Left forelimb (tissue), 1 donor: ENCODE measurements around the gene MCC.

ENCODE experiments used
- DNase-seq: peaks from one replicate; pipeline ENCODE4 v3.0.0-alpha.2; 2018; ENCODE audit warnings: low spot score

The MCC gene

DNA sequence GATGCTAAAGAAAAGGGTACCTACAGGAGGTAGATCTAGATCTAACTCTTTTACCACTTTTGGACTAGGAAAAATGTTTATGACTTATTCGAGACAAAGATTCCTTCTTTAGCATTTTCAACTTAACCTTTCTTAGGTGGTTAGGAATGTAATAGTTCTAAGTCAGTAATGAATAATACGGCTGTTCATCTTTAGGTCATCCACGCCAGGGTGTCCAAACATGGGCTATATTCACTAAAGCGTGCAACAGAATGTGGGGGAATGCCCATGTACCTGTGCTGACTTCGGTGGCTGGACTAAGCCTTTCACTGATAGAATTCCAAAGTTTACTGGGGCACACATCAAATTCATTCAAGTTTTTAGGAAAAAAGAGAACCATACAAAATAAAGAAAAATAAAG, 218.2 kb downstream of the MCC start:
- DNase-seq: no peak

DNA sequence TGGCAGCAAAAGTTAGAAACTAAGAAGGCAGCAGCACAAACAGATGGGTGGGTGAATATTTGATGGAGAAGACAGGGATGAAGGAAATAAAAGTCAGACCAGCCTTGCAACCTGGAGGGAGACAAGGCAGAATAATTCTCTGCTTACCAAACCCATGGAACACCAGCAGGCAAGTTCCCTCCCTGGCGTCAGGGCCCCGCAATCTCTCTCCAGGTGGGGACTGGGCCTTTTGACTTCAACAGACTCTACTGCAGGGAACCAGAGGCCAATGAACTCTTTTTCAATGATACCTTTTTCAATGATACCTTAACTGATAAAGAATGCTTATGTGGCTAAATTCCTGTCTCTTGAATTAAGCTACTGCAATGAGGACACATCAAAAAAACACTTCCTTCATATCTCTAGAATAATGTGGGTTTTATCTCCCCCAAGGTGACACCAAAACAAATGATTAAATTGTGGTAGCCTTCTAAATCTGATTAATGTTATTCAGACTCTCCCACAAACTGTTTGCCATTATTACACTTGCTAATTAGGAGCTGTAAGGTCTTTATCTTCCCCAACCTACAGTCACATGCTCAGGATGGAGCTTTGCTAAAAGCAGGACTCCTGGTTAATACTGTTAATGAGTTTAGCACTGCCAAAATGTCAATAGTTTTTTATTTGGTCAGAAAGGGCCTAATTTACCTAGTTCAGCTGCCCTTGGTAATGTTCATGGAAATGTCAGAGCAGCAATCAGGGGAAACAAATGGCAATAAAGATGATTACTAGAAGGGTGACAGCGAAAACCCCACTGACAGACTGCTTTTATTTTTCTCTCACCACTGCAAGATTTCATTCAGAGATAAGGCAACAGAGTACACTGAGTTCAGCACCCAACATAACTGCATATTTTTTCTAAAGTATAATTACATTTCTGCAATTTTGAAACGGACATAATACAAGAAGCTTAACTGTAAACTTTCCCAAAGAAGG, 218.9 kb downstream of the MCC start:
- DNase-seq: no peak

DNA sequence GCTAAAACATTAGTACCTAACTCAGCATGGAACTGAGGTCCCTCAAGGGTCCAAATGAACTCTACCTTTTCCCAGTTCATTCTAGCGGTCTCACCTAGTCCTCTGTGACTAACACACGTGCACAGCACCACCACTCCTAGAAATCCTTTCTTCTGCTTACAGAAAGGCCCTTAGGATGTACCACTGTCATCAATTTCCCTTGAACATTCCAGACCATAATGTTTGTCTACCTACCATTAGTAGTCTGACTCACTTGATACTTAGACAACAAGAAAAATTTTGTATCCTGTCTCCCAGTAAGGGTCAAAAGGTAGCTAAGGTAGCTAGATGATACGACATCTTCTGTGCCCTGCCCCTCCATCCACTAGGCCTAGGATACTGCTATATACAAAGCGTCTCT, 220.0 kb downstream of the MCC start:
- no peak for DNase-seq

GRCh38 chr5:113267361-113267900, 220.8 kb downstream of the MCC start:
- no peak for DNase-seq

DNA sequence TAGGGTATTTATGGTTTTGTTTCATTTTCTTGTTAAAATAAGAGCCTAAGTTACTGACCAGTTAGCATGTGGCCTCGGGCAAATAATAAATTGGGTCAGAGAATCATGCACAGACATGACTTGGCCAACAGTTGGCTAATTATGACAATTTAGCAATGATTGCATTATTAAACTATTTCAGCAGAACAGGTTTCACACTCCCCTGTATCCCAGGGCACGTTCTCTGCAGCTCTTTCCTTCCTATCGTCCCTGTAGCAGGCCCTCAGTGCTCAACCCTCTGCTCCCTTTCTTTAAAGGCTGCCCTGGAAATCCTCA, 221.4 kb downstream of the MCC start:
- no peak for DNase-seq

DNA sequence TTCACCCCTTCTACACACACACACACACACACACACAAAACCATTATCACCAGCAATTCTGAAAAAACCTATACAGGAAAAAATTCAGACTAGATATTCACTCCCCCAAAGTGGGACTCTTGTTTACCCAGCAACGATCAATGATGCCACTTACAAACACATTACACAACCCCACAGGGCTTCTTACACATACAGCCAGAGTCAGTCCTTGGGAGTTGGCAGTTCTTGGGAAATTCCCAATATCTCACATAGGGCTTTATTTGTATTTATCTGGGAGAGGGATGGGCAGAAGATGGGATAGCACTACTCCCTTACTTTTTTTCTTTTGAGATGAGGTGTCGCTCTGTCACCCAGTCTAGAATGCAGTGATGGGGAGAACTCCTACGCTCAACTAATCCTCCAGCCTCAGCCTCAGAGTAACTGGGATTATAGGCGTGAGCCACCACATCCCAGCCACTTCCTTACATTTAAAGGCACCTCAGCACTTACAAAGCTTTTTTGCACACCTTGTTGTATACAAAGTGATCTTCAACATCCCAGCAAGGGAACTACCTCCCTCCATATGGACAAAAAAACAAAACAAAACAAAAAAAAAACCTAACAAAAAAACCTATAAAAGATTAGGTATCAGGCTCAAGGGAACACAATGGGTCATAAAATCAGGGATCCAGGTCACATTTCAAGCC, 221.9 kb downstream of the MCC start:
- DNase-seq: no peak

DNA sequence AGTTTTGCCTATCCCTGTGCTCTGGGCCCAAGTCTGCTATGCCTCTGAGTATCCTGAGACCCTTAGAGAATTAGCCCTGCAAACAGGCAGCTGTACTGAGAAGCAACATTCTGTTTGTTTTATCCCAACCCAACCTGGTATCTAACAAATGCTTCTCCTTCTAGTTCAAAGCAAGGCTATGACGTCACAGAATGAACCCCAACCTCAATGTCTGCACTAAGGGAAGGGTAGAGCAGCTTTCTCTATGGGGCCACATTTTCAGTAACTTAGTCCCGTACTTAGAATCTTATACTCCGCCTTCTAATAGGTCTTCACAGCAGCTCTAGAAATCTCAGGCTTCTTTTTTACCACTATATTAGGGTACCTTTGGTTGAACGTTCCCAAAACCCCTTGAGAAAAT, 223.1 kb downstream of the MCC start:
- DNase-seq: no peak

DNA sequence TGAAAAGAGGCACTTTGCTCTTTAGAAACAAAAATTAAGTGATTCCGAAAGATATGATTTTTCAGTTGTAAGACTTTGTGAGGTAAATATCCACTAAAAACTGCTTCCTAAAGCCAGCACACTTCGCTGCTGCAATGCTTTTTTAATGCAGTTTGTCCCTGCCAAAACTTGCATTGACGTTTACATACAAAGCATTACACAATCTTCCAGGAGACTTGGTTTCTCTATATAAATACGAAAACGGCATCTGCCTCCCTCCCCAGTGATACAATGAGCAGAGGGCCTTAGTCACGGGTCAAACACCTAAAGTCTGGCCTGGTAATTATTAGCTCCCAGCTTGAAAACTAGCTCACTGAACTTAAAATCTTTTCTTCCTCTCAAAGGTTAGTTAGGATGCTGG, 224.2 kb downstream of the MCC start:
- no peak for DNase-seq

- DNase-seq: no peak
Measured at GRCh38 chr5:113263545-113263944, 224.7 kb downstream of the MCC start.

- no peak for DNase-seq
Measured at GRCh38 chr5:113262674-113263073, 225.6 kb downstream of the MCC start.

- no peak for DNase-seq
Measured at GRCh38 chr5:113259034-113259433, 229.2 kb downstream of the MCC start.

- DNase-seq: no peak
Measured at GRCh38 chr5:113257545-113257944, 230.7 kb downstream of the MCC start.

DNA sequence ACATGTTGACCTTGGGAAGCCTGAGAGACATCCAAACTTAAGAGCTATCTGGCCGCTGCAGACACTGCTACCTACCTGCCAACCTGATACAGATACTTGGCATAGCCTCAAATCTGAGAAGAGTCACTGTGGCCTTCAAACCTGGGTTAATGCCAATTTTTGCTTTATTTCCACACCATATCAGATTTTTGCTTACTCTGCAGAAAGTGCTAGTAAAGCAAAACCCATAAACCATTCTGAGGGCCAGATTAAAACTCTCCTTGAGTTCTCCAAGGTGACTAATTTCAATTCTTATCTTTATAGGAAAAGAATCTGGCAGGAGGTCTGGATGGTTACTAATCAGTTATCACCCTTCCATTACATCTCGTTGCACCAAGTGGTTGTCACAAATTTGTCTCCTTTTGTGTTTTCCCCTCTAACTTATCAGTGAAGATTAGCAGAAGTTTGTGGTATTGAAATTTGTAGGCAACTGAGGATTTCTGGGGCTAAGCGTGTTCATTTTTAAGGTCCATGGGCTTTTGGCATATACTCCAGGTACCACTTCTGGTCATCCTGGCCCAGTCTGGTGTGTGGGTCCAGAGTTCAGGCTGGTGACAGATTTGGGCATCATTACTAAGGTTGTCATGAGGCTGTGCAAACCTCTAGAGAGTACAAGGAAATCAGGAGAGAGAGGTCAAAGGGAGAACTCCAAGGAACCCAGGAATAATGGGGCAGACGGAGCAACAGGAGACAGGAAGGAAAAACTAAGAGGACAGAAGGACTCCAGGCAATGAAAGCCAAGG, 231.4 kb downstream of the MCC start:
- no peak for DNase-seq

DNA sequence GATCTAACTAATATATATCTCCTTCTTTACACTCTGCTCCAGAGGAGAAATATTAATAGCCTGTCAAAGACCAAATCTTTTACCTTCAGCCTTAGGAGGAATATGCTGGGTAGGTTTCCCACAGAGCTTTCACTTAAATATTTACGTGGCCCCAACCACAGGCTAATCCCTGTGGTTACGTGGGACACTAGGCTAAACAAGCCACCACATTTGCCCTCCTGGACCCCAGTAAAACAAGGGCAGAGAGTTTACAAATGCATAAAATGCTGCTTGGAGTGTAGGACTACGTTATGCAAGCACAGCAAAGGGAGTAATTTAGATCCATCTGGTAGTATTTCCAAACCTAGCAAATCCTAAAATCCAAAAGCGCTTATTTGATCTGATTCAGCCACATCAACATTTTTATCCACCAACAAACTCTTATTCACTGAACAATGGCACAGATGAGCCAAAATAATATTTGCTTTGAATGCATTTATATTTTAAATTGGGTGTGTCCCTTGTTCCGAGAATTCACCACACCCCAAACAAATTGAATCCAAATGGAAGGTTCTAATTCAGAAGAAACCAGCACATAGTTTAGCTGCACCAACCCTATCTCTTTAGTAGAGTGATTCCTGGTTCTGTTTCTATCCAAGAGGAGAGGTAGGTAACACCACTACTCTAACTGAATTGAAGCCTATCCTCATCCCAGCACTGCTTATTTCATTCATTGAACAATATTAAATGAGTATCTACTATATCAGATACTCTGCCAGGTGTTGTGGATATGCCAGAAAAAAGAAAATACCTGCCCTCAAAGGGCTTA, 232.5 kb downstream of the MCC start:
- DNase-seq: no peak

GRCh38 chr5:113255105-113255504, 233.1 kb downstream of the MCC start:
- no peak for DNase-seq

DNA sequence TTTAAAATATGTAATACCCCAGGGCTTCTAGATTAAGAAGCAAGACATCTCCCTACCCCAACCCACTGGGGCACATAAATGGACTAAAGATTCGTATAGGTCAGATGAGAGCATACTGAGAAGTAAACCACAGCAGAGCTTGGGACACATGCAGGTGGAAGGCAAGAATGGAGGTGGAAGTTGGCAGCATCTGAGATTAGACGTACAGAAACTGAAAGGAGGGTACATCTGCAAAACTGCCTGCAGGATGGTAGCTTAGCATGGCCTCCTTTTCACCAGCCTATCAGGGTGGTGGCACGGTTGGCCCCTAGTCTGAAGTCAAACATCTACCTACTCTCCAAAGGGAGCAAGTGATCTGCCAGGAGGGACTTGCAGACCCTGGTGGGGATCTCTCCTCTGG, 235.2 kb downstream of the MCC start:
- DNase-seq: no peak

GRCh38 chr5:113252066-113252465, 236.2 kb downstream of the MCC start:
- no peak for DNase-seq

- DNase-seq: no peak
Measured at GRCh38 chr5:113250341-113250953, 237.8 kb downstream of the MCC start.

- DNase-seq: no peak
Measured at GRCh38 chr5:113249206-113249605, 239.0 kb downstream of the MCC start.

- no peak for DNase-seq
Measured at GRCh38 chr5:113246361-113246870, 241.8 kb downstream of the MCC start.
